Measurements from ENCODE around the gene PGLYRP1.
A peak's percentile ranks its signal among the peaks of the same experiment; 100 is the strongest.

PGLYRP1 gene

GRCh38 chr19:46000491-46001246 is 22.2 kb downstream of the PGLYRP1 start:
- DNase-seq, result no peak

GRCh38 chr19:45999653-46000121 is 23.2 kb downstream of the PGLYRP1 start:
- DNase-seq, result peak; percentile 33

GRCh38 chr19:45998834-45999233 is 24.0 kb downstream of the PGLYRP1 start:
- DNase-seq, result no peak

GRCh38 chr19:45996933-45997332 is 25.9 kb downstream of the PGLYRP1 start:
- no peak for DNase-seq

- DNase-seq, result no peak
Observed at GRCh38 chr19:45995715-45996385, 27.0 kb downstream of the PGLYRP1 start.

- peak; percentile 100 for DNase-seq
Observed at GRCh38 chr19:45994998-45995714, 27.7 kb downstream of the PGLYRP1 start, which contains the start of gene CCDC61. CCDC61 (plus strand) TSS chr19:45995467; CDS start chr19:46003019, 7,552 bp downstream.

GRCh38 chr19:45994456-45994997 is 28.3 kb downstream of the PGLYRP1 start:
- no peak for DNase-seq

- no peak for DNase-seq
Observed at GRCh38 chr19:45990113-45990728, 32.6 kb downstream of the PGLYRP1 start.

- DNase-seq, result no peak
Observed at GRCh38 chr19:45985321-45985720, 37.5 kb downstream of the PGLYRP1 start.

- no peak for DNase-seq
Observed at GRCh38 chr19:45981350-45981749, 41.5 kb downstream of the PGLYRP1 start.

GRCh38 chr19:45978156-45978555 is 44.7 kb downstream of the PGLYRP1 start:
- no peak for DNase-seq

- DNase-seq, result no peak
Observed at GRCh38 chr19:45976178-45976577, 46.7 kb downstream of the PGLYRP1 start.

GRCh38 chr19:45975306-45976070 is 47.4 kb downstream of the PGLYRP1 start:
- DNase-seq, result no peak

GRCh38 chr19:45973553-45974338 is 49.1 kb downstream of the PGLYRP1 start, which contains the start of gene NOVA2:
NOVA2 (minus strand) TSS chr19:45973865; CDS start chr19:45973351, 514 bp downstream.
- DNase-seq, result peak; percentile 53

GRCh38 chr19:45972947-45973540 is 49.8 kb downstream of the PGLYRP1 start:
- no peak for DNase-seq

GRCh38 chr19:45972081-45972946 is 50.5 kb downstream of the PGLYRP1 start:
- no peak for DNase-seq

- no peak for DNase-seq
Observed at GRCh38 chr19:45971260-45971902, 51.5 kb downstream of the PGLYRP1 start.

- DNase-seq, result no peak
Observed at GRCh38 chr19:45969676-45970075, 53.2 kb downstream of the PGLYRP1 start.
